Neural progenitor cell (in vitro differentiated cells): ENCODE data around the gene AP1S1. TPM values are rescaled to one million over a fixed set of nuclear protein-coding genes. Genes with fewer than 3 reads are reported as not detected.
A peak's percentile ranks its signal among the peaks of the same experiment; 100 is the strongest.

Source experiments
- DNase-seq: peaks from one replicate; pipeline ENCODE4 v3.0.0-alpha.2; 2016; ENCODE audit warnings: low spot score
- H2AFZ ChIP-seq: fragments of 200-600 bp; sonication (generic); replicated peaks from 2 replicates; pipeline ENCODE4 v1.6.1; 2016; ENCODE audit warnings: antibody characterized with exemption
- H3F3A ChIP-seq: fragments of 200-600 bp; sonication (generic); 2 replicates; pipeline ENCODE4 v1.6.1; 2016; ENCODE audit warnings: antibody characterized with exemption, low read depth
- H3K27ac ChIP-seq: fragments of 200-600 bp; sonication (generic); 2 replicates; pipeline ENCODE4 v1.5.1; 2016; ENCODE audit warnings: mild to moderate bottlenecking
- H3K27me3 ChIP-seq: fragments of 200-600 bp; sonication (generic); 2 replicates; pipeline ENCODE4 v1.6.1; 2016; ENCODE audit warnings: mild to moderate bottlenecking, moderate library complexity
- H3K36me3 ChIP-seq: fragments of 200-600 bp; sonication (generic); 2 replicates; pipeline ENCODE4 v1.5.1; 2016
- H3K4me1 ChIP-seq: fragments of 200-600 bp; sonication (generic); 2 replicates; pipeline ENCODE4 v1.6.1; 2016; ENCODE audit warnings: mixed run types
- H3K4me2 ChIP-seq: fragments of 200-600 bp; sonication (generic); 2 replicates; pipeline ENCODE4 v1.6.1; 2016
- H3K4me3 ChIP-seq: fragments of 200-600 bp; sonication (generic); 2 replicates; pipeline ENCODE4 v1.5.1; 2016
- H3K79me2 ChIP-seq: fragments of 200-600 bp; sonication (generic); 2 replicates; pipeline ENCODE4 v1.6.1; 2016; ENCODE audit warnings: low read depth
- H3K9ac ChIP-seq: fragments of 200-600 bp; sonication (generic); 2 replicates; pipeline ENCODE4 v1.6.1; 2016
- H3K9me3 ChIP-seq: fragments of 200-600 bp; sonication (generic); 2 replicates; pipeline ENCODE4 v1.5.1; 2016; ENCODE audit warnings: low read depth
- H4K20me1 ChIP-seq: fragments of 200-600 bp; sonication (generic); 2 replicates; pipeline ENCODE4 v1.6.1; 2016; ENCODE audit warnings: low read depth
- H3K27ac Mint-ChIP-seq: 3 replicates; pipeline ENCODE4 v1.8.0; 2021; ENCODE audit warnings: mixed read lengths
- H3K27me3 Mint-ChIP-seq: 2 replicates; pipeline ENCODE4 v1.8.0; 2022; ENCODE audit warnings: low read depth, mild to moderate bottlenecking, inconsistent platforms, moderate library complexity, mixed read lengths; ENCODE audit not compliant: insufficient read depth
- H3K36me3 Mint-ChIP-seq: 3 replicates; pipeline ENCODE4 v1.8.0; 2021; ENCODE audit warnings: mixed read lengths
- H3K4me1 Mint-ChIP-seq: 3 replicates; pipeline ENCODE4 v1.8.0; 2021; ENCODE audit warnings: mixed read lengths
- H3K4me3 Mint-ChIP-seq: 3 replicates; pipeline ENCODE4 v1.8.0; 2021; ENCODE audit warnings: mild to moderate bottlenecking, moderate library complexity, mixed read lengths
- H3K9me3 Mint-ChIP-seq: 3 replicates; pipeline ENCODE4 v1.8.0; 2020; ENCODE audit warnings: mixed read lengths
- CTCF ChIP-seq: fragments of 200-600 bp; sonication (generic); IDR thresholded peaks from 2 replicates; pipeline ENCODE4 v1.5.1; 2017; ENCODE audit warnings: antibody characterized with exemption, mild to moderate bottlenecking
- EZH2 ChIP-seq: fragments of 200-600 bp; sonication (generic); IDR thresholded peaks from 2 replicates; pipeline ENCODE4 v1.6.1; 2017; ENCODE audit warnings: antibody characterized with exemption, mild to moderate bottlenecking, moderate library complexity
- EZH2phosphoT487 ChIP-seq: fragments of 200-600 bp; sonication (generic); IDR thresholded peaks from 2 replicates; pipeline ENCODE4 v1.6.1; 2017; ENCODE audit warnings: antibody characterized with exemption
- total RNA-seq: library from RNA; depleted of rRNA; stranded (reverse); fragments of >200 nt; gene quantifications from 2 replicates; pipeline ENCODE4 v1.2.3, GENCODE V29; 2015; ENCODE audit warnings: low replicate concordance

AP1S1 gene
- total RNA-seq, 1 donor from 2014 or later = 74.4 TPM

DNA sequence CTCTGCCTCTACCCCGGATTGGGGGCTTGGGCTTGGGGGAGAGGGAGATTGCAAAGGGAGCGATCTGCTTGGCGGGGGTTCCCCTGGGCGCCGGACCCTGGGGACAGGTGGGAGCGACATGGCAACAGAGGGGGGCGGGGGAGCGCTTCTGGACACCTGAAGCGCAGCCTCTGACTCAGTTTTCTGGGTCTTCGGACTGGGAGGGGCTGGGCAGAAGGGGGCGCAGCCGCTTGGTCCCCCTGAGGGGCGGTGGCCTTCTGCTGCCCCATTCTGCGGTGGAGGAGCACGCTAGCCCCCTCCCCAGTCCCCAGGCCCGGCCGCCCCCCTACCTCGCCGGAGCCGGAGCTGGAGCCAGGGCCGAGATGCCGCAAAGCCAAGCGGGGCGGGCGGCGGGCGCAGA, 25.4 kb downstream of the AP1S1 start:
- peaks cover 5% of the 10 kb centered on the region for H3K9me3 Mint-ChIP-seq
- peaks cover 11% of the 10 kb centered on the region for H3K4me1 ChIP-seq
- no peak overlapping the region for H3K9ac ChIP-seq
- peak overlapping the region; percentile 98 for H3K4me2 ChIP-seq
- peaks cover 55% of the 10 kb centered on the region for H3K27me3 Mint-ChIP-seq
- H3K4me3 Mint-ChIP-seq = peak overlapping the region; percentile 87
- peaks cover 3% of the 10 kb centered on the region for H4K20me1 ChIP-seq
- no peak overlapping the region for H3K27ac Mint-ChIP-seq
- DNase-seq = peak; percentile 44
- H3K4me3 ChIP-seq = peak overlapping the region; percentile 70
- H3K27me3 ChIP-seq = peaks cover 76% of the 10 kb centered on the region
- TF ChIP-seq CTCF (no peak), EZH2phosphoT487 (no peak), EZH2 (no peak)
- H3K36me3 Mint-ChIP-seq = no peaks in the 10 kb centered on the region
- H3F3A ChIP-seq = peaks cover 35% of the 10 kb centered on the region
- H3K36me3 ChIP-seq = no peaks in the 10 kb centered on the region
- peak overlapping the region; percentile 85 for H2AFZ ChIP-seq
- H3K79me2 ChIP-seq = no peaks in the 10 kb centered on the region
- no peaks in the 10 kb centered on the region for H3K9me3 ChIP-seq
- H3K4me1 Mint-ChIP-seq = peaks cover 14% of the 10 kb centered on the region
- H3K27ac ChIP-seq = no peak overlapping the region

DNA sequence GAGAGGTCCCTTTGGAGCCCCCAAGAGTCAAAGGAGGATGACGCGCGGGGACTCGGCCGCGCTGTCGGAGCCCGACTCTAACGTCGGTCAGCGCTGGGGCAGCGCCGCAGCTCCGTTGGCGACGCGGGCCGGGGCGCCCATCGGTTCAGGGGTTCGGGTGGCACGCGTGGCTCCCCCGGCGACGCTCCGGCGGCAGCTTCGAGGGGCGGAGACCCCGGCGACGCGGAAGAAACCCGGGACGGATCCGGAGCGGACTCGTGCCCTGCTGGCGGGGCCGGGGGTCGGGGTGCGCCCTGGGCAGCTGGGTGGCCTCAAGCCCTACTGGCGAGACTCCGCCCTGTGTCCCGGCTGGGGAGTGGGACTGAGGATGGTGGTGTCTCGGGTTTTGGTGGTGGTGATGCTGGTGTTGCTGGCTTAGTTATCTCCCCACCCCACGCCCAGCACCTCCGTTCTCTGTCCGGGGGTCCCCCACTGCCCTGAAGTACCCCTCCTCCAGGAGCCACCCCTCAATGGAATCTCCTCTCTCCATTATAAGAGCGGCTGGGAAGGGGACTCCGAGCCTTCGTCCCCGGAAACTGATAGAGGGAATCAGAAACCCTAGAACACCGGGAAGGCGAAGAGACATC, 26.0 kb downstream of the AP1S1 start, which contains the start of gene NAT16:
NAT16 (minus strand) TSS at position 164 of the 626 bp plus-strand sequence. CDS start 5,486 bp downstream, outside the sequence.
- no peaks in the 10 kb centered on the region for H3K36me3 Mint-ChIP-seq
- Histone ChIP-seq H3K9me3 (no peaks in the 10 kb centered on the region), H2AFZ (peak within 1 kb of the TSS; percentile 85), H3K79me2 (no peaks in the 10 kb centered on the region), H3K9ac (no peak within 1 kb of the TSS), H3K4me2 (peak within 1 kb of the TSS; percentile 98), H3K27me3 (peaks cover 70% of the 10 kb centered on the region), H4K20me1 (peaks cover 3% of the 10 kb centered on the region), H3K36me3 (no peaks in the 10 kb centered on the region), H3K4me3 (peak within 1 kb of the TSS; percentile 70), H3K4me1 (peaks cover 11% of the 10 kb centered on the region), H3F3A (peaks cover 30% of the 10 kb centered on the region), H3K27ac (no peak within 1 kb of the TSS)
- peaks cover 5% of the 10 kb centered on the region for H3K9me3 Mint-ChIP-seq
- H3K27ac Mint-ChIP-seq = no peak within 1 kb of the TSS
- peaks cover 54% of the 10 kb centered on the region for H3K27me3 Mint-ChIP-seq
- peak within 1 kb of the TSS; percentile 87 for H3K4me3 Mint-ChIP-seq
- peak; percentile 46 for DNase-seq
- TF ChIP-seq EZH2phosphoT487 (peak; percentile 89), EZH2 (peak; percentile 90), CTCF (no peak)
- peaks cover 14% of the 10 kb centered on the region for H3K4me1 Mint-ChIP-seq

- no peaks in the 10 kb centered on the region for H3K4me1 ChIP-seq
- H3K27ac Mint-ChIP-seq = no peak overlapping the region
- H3K27ac ChIP-seq = no peak overlapping the region
- no peaks in the 10 kb centered on the region for H3K9me3 ChIP-seq
- peaks cover 2% of the 10 kb centered on the region for H3K9me3 Mint-ChIP-seq
- H3K27me3 Mint-ChIP-seq = peaks cover 29% of the 10 kb centered on the region
- H3K36me3 ChIP-seq = no peaks in the 10 kb centered on the region
- no peaks in the 10 kb centered on the region for H3K79me2 ChIP-seq
- no peak overlapping the region for H3K4me2 ChIP-seq
- no peak overlapping the region for H3K4me3 ChIP-seq
- H2AFZ ChIP-seq = no peak overlapping the region
- no peaks in the 10 kb centered on the region for H4K20me1 ChIP-seq
- no peak overlapping the region for H3K4me3 Mint-ChIP-seq
- H3K9ac ChIP-seq = no peak overlapping the region
- peaks cover 14% of the 10 kb centered on the region for H3F3A ChIP-seq
- no peaks in the 10 kb centered on the region for H3K36me3 Mint-ChIP-seq
- DNase-seq = no peak
- peaks cover 19% of the 10 kb centered on the region for H3K27me3 ChIP-seq
- no peak for TF ChIP-seq EZH2phosphoT487
- TF ChIP-seq CTCF = no peak
- TF ChIP-seq EZH2 = no peak
- peaks cover 11% of the 10 kb centered on the region for H3K4me1 Mint-ChIP-seq
Measured at GRCh38 chr7:101185258-101185839, 31.1 kb downstream of the AP1S1 start.
